IPS-NIHi11 (cell line): Measurements from ENCODE around the gene ACSF3.

ENCODE experiments used
- DNase-seq: peaks from one replicate; pipeline ENCODE4 v3.0.0; 2012; ENCODE audit warnings: mixed read lengths, low spot score

Gene ACSF3

DNA sequence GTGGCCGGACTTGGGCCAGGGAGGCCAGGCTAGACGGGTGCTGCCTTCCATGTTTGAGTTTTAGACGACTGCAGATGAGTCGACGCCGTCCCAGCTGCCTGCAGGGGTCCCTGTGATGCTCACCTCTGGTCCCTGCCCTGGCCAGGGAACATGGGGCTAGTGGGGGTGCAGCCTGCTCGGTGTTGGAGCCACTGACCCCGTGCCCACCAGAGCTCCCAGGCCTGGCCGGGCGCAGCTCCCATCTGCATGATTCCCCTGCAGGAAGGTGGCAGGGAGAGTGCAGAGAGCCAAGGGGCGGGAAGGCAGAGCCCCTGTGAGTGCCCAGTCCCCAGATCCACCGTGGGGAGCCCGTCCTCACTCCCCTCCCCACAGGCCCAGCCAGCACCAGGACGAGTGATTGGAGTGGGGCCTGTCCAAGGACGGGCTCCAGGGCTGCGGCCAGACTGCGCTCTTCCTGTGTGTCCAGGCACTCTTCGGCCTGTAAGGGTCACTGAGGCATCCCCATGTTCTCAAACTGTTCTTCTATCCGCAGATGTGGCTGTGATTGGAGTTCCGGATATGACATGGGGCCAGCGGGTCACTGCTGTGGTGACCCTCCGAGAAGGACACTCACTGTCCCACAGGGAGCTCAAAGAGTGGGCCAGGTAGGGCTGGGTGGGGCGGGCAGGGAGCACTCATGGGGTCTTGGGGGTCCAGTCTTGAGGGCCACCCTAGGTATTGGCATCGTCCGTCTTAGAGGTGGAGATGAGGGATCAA, 51.9 kb downstream of the ACSF3 start:
- DNase-seq = no peak

DNA sequence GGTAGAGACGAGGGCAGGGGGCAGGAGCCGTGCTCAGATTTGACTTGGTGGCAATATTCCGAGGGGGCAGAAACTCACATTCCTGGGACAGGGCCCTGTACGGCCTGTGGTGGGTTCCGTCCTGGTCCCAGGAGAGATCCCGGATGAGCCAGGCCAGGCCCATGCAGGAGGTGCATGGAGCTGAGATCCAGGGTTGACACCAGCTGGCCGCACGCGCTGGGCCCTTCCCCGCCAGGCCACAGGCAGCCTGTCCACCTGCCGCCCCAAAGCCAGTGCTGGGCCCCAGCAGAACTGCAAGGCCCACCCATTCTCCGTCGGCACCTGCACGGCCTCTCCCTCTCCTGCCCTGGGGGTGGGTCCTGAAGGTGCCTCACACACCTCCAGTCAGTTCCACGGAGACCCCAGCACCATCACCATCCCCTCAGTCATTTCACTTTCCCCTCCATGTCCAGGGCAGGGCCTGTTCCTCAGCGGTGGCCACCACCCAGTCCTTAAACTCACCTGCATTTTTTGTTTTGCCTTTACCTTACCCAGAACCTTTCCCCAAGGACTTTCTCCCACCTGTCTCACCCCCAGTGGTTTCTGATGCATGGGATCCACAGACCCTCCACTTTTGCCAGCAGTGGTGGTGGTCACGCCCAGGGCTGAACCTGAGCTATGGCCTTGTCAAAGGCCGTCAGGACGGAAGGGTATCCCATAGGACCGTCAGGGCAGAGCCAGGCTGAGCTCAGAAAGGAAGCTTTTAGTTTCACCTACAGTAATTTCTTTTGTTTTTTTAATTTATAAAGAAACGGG, 52.8 kb downstream of the ACSF3 start:
- no peak for DNase-seq

- no peak for DNase-seq
These were observed 53.6 kb downstream of the ACSF3 start for GRCh38 chr16:89147085-89147817.

DNA sequence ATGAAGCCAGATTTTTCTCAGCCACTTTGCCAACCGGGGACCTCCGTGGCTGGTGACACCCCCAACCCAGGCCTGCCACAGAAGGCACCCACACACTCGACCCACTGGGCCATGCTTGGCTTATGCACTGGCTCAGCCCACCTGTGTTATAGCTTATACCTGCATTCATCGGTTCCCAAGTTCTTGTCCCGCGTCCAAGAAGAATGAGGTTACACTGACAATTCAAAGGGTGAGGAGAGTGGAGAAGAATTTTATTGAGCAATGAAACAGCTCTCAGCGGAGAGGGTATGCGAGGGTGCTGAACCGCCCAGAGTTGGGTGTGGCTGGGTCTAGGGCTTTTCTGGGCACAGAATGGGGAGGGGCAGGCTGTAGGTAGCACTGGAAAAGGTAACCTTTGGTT, 55.7 kb downstream of the ACSF3 start:
- no peak for DNase-seq

- DNase-seq = no peak
These were observed 56.6 kb downstream of the ACSF3 start for GRCh38 chr16:89150090-89150835.

- DNase-seq = no peak
These were observed 57.3 kb downstream of the ACSF3 start for GRCh38 chr16:89150981-89151380.

DNA sequence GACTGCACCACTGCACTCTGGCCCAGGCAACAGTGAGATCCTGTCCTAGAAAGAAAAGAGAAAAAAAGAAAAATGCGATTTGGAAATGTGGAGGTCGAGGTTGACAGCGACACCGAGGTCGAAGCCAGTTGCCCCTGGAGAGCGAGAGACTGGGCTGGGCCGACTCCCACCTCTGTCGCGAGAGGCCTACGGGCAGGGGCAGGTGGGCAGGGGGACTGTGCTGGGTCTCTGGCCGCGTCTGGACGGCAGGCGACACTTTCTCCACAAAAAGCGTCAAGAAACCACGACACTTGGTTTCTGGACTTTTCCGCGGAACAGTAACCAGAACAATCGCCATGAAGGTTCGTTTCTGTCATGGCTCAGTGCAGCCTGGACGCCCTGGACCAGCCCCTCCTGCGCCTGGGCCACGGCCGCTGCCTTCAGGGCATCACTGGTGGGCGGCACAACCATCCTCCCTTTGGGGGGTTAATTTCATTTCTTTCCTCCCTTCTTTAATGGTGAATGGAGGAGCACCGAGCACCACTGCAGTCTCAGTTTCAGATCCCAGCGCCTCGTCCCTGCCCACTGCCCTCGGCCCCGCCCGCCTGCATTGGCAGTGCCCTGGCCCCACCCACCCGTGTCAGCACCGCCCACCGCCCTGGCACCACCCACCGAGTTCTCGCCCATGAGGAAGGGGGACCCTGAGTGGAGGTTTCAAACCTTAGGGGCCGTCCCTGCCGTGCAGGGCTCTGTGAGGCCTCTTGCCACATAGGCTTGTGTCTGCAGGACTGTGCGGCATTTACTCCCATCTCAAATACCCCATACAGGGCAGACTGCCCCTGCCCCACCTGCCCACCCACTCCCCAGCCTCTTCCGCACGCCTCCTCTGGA, 59.4 kb downstream of the ACSF3 start:
- DNase-seq = peak; percentile 61

- no peak for DNase-seq
These were observed 60.2 kb downstream of the ACSF3 start for GRCh38 chr16:89153848-89154271.

DNA sequence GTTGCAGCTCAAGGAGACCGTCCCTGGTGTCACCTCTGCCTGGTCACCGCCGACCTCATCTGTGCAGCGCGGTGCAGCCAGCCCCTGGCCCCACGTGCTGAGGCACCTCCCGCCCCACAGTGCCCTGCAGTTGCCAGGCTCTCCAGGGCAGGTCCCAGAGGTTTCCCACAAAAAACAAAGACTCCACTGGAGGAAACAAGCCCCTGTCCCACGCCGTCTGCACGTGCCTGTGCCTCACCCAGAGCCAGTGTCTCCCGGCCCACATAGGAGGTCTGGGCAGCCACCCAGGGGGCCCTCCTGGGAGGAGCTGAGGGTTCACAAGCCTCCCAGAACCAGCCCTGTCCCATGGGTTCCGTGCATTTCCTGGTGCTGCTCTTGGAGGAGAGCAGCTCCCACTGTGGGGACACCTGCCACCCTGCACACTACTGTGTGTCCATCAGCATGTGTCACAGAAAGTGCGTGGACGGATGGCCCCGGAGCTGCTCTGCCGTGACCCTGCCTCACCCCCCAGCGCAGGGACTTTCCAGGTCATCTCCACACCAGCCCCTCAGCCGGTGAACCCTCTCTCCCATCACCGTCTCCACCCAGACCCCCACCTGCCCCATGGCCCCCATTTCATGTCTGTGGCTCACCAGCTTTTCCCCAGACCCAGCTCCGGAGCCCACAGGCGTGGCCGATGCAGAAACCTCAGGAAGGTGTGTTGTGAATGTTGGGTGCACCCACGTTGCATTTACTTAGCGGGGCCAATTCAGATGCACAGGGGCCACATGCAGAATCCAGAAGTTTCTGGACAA, 60.9 kb downstream of the ACSF3 start:
- DNase-seq = no peak

- DNase-seq = no peak
These were observed 61.6 kb downstream of the ACSF3 start for GRCh38 chr16:89155184-89155679.

DNA sequence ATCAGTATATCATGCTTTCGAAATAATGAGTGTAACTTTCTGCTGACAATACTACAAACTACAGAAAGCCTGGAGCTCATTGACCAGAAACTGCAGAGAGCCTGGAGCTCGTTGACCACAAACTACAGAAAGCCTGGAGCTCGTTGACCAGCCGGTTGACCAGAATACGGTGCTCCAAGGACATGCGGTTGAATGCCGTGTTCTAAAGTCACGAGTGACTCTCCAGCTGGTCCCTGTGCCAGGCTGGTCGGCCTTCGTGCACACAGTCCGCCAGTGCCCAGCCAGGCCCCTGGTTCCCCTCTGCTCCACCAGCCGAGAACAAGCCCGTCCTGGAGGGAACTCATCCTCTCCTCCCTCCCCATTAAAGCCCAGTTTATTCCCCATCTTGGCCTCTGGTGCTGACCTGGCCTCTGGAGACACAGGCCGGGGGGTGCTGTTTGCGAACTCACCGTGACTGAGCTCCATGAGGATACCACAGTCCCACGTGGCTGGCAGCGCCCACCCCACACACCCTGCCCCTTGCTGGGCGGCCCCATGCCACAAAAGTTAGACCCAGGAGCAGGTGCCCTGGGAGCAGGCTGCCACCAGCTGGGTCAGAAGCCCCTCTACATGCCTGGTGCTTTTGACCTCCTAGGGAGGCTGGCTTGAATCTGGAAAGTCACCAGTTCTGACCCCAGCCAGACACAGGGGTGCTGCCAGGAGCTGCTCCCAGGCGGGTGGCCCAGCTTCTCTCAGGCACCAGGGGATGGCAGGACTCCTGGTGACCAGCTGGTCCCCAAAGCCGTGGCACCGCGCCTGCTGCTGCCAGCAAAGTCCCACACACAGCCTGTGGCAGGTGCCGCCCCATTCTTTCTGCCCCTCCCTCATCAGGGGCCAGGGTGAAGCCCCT, 62.4 kb downstream of the ACSF3 start:
- no peak for DNase-seq

DNA sequence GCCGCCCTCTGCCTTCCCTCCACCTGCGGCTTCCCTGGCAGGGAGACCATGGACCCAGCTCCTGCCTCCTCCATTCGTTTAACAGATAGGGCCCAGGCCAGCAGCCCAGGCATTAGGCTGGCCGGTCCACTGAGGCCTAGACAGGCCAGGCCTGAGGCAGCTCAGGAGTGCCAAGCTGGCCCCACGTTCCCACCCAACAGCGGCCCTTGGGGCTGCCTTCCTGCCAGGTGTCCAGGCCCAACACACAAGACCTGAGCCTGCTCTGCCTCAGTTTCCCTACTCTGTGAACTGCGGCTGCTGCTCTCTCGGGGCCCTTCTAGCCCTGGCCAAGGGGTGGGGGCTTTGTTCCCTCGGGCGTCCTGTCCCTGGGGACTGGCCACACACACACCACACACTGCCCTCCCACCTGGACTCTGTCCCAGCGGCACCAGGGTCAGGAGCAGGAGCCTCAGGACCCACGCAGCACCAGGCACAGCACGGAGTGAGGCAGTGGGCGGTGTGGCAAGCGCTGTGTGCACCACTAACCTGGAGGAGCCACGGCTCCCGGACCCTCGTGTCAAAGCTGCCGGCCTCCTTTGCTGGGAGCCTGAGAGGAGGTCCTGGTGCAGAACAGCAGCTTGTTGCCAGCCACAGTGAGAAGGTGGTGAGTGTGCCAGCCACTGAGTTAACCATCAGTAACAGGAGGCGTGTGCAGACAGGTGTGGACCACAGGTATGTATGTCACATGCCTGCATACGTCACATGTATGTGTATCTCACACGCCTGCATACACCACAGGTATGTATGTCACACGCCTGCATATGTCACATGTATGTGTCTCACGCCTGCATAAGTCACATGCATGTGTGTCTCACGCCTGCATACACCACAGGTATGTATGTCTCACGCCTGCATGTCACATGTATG, 63.3 kb downstream of the ACSF3 start:
- no peak for DNase-seq

DNA sequence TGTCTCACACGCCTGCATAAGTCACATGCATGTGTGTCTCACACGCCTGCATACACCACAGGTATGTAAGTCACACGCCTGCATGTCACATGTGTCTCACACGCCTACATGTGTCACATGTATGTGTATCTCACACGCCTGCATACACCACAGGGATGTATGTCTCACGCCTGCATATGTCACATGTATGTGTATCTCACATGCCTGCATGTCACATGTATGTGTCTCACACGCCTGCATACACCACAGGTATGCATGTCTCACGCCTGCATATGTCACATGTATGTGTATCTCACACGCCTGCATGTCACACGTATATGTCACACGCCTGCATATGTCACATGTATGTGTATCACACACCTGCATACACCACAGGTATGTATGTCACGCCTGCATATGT, 64.1 kb downstream of the ACSF3 start:
- DNase-seq = no peak

DNA sequence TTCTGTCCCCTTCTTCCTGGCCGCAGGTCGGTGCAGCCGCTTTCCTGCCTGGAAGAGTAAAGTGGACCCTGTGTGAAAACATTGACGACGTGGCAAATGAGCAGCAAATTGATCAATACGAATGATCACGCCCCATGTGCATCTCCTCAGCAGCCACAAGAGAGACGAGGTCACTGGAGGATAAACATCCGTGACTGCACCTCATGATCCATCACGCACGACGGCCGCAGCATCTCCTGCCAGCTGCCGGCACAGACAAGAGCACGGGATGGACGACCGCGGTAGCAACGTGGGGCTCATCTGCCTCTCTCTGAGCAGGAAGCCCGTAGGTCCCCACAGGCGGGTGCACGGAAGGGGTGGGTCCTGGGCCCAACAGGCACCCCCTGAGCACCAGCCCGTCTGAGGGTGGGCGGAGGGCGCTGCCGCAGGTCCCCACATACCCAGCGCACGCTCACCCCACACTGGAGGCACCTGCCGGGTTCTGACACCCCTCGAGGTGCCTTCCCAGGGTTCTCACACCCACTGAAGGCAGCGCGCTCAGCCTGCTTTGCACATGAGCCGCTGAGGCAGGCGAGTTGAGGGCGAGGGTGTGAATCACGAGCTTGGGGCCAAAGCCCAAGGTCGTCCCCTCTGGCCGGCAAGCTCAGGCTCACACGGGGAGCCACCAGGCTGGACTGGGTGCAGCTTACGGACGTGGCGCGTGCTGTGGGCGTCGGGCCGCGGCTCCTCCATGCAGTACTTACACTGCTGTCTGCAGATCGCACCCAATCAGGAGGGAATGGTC, 65.6 kb downstream of the ACSF3 start:
- no peak for DNase-seq

DNA sequence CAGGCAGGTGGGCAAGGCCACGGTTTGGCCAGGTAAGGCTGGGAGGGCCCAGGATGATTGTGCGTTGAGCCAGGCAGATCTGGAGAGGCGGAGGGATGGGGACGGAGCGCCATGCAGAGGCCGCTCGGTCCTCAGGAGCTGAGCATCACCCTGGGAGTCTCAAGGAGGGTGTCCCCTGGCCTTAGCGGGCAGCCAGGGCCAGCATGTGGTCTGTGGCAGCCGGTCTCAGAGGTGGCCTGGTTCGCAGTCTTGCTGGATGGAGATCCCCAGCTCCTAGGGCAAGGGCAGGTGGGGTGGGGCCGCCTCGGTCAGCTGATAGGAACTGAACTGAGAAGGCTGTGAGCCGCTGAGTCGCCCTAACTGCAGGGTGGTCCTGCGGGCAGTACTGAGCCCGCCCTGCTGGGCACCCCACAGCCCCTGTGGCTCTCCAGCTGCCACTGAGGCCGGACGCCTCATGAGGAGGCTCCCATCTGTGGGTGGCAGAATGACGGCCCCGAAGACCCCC, 66.2 kb downstream of the ACSF3 start:
- DNase-seq = no peak

- no peak for DNase-seq
These were observed 67.5 kb downstream of the ACSF3 start for GRCh38 chr16:89160977-89161701.
